ENCODE data around the gene RPL12.

Gene RPL12

GRCh38 chr9:127438394-127438793 lies 12.8 kb downstream of the RPL12 start:
- no peak for DNase-seq (ENCODE audit: low read depth)

- DNase-seq (ENCODE audit: low read depth) = no peak
Measured at GRCh38 chr9:127437497-127438264, 13.5 kb downstream of the RPL12 start.

- DNase-seq (ENCODE audit: low read depth) = no peak
Measured at GRCh38 chr9:127430415-127430814, 20.8 kb downstream of the RPL12 start.

- no peak for DNase-seq (ENCODE audit: low read depth)
Measured at GRCh38 chr9:127428348-127428747, 22.9 kb downstream of the RPL12 start.

GRCh38 chr9:127426756-127427155 lies 24.4 kb downstream of the RPL12 start:
- no peak for DNase-seq (ENCODE audit: low read depth)

- DNase-seq (ENCODE audit: low read depth) = peak; percentile 10
Measured at GRCh38 chr9:127424676-127424999, 26.6 kb downstream of the RPL12 start.

GRCh38 chr9:127423934-127424675 lies 27.1 kb downstream of the RPL12 start, which contains the start of gene ZNF79:
Gene ZNF79, plus strand, starts transcription at chr9:127424382. Its CDS starts 406 bp downstream, at chr9:127424788.
- DNase-seq (ENCODE audit: low read depth) = peak; percentile 84

GRCh38 chr9:127423476-127423933 lies 27.7 kb downstream of the RPL12 start:
- DNase-seq (ENCODE audit: low read depth) = no peak

GRCh38 chr9:127422787-127423186 lies 28.4 kb downstream of the RPL12 start:
- no peak for DNase-seq (ENCODE audit: low read depth)

- no peak for DNase-seq (ENCODE audit: low read depth)
Measured at GRCh38 chr9:127422133-127422782, 28.9 kb downstream of the RPL12 start.

- DNase-seq (ENCODE audit: low read depth) = no peak
Measured at GRCh38 chr9:127421057-127421456, 30.1 kb downstream of the RPL12 start.

GRCh38 chr9:127419348-127419747 lies 31.9 kb downstream of the RPL12 start:
- DNase-seq (ENCODE audit: low read depth) = no peak

- peak; percentile 12 for DNase-seq (ENCODE audit: low read depth)
Measured at GRCh38 chr9:127418037-127418471, 33.2 kb downstream of the RPL12 start.

- no peak for DNase-seq (ENCODE audit: low read depth)
Measured at GRCh38 chr9:127417131-127418036, 33.8 kb downstream of the RPL12 start.

GRCh38 chr9:127415657-127416056 lies 35.5 kb downstream of the RPL12 start:
- no peak for DNase-seq (ENCODE audit: low read depth)

GRCh38 chr9:127415141-127415540 lies 36.1 kb downstream of the RPL12 start:
- no peak for DNase-seq (ENCODE audit: low read depth)

GRCh38 chr9:127411122-127411521 lies 40.1 kb downstream of the RPL12 start:
- DNase-seq (ENCODE audit: low read depth) = no peak

GRCh38 chr9:127407492-127407843 lies 43.7 kb downstream of the RPL12 start:
- DNase-seq (ENCODE audit: low read depth) = no peak

- DNase-seq (ENCODE audit: low read depth) = no peak
Measured at GRCh38 chr9:127406799-127407491, 44.3 kb downstream of the RPL12 start.

- no peak for DNase-seq (ENCODE audit: low read depth)
Measured at GRCh38 chr9:127405344-127406125, 45.7 kb downstream of the RPL12 start.

All from stimulated activated CD8-positive, alpha-beta memory T cell treated with anti-CD3 and anti-CD28 coated beads, Interleukin-15, amount 100 ng/mL, for 1 hour (primary cell).